ENCODE measurements around the gene DOLPP1.
"Not testable (repeated sequence)": the region's sequence is repeated elsewhere in the genome, so short reads cannot be mapped to it uniquely, and the experiment has no call there.

Gene DOLPP1, protein sequence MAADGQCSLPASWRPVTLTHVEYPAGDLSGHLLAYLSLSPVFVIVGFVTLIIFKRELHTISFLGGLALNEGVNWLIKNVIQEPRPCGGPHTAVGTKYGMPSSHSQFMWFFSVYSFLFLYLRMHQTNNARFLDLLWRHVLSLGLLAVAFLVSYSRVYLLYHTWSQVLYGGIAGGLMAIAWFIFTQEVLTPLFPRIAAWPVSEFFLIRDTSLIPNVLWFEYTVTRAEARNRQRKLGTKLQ

GRCh38 chr9:129080601-129081387 lies at the start of gene DOLPP1:
TSS of gene DOLPP1 (plus strand) at chr9:129081111. CDS start at chr9:129081132, 21 bp downstream.
- DNase-seq, result peak; percentile 95

- no peak for DNase-seq
These were observed 49.4 kb upstream of the DOLPP1 start for GRCh38 chr9:129031514-129031913.

- DNase-seq, result no peak
These were observed 48.3 kb upstream of the DOLPP1 start for GRCh38 chr9:129032541-129033159.

DNA sequence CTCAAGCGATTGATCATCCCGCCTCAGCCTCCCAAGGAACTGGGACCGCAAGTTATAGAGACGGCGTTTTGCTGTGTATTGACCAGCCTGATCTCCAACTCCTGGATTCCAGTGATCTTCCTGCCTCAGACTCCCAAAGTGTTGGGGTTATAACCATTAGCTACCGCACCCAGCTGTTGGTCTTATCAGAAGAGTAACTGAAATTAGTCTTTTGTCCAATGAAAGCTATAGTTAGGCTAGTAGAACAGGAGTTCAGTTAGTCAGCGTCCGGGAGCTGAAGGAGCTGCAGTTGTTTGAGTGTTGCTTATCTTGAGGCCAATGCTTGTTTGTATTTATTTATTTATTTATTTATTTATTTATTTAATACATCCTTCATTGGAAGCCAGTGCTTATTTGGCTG lies 47.7 kb upstream of the DOLPP1 start:
- no peak for DNase-seq

- not testable (repeated sequence) for DNase-seq
These were observed 45.1 kb upstream of the DOLPP1 start for GRCh38 chr9:129035838-129036237.

DNA sequence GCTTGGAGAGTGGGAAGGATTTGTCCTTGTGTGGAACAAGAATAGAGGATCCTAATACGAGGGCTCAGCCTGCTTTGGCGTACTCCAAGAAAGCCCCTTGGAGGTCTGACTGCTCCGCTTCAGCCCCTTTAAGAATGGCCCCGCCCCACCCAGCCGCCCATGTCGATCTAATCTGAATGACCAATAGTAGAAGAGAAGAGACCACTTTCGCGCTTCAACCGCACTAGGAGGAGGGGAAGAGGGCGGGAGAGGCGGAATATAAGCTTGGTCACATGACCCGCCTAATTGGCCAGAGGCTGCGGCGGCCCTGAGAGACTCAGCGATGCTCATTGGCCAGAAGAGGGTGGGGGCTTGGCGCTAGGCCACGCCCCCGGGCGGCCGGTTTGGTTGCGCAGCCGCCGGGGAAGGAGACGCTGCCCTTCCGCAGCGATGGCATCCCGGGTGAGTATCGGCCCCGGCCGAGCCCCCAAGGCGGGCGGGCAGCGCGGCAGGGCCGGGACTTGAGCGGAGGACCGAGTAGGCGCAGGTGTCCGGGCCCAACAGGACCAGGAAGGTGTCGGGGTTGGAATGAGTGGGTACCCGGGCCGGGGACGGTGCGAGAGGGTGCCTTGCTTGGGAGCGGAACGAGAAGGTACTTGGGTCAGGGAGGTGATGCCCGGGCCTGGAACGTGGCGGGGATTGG lies 44.5 kb upstream of the DOLPP1 start, which contains the start of gene MIGA2:
Gene MIGA2, plus strand, starts transcription at position 386 of the 682 bp plus-strand sequence. CDS start 3,969 bp downstream, outside the sequence.
- DNase-seq, result peak; percentile 97

- no peak for DNase-seq
These were observed 43.8 kb upstream of the DOLPP1 start for GRCh38 chr9:129036923-129037766.

DNA sequence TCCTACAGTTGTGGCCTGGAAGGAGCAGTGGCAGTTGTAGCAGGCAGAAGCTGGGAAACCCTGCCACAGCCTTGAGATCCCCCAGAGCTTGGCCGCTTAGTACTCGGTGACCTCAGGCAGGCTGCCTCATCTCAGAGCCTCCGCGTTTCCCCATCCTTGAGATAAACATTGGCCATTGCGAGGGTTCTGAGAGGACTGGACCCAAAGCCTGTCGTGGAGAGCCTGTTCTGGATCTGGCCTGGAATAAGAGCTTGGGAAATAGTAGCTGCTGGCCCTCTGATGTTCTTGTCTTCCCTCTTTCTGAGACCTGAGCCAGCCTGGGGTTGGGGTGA lies 43.2 kb upstream of the DOLPP1 start:
- DNase-seq, result no peak

DNA sequence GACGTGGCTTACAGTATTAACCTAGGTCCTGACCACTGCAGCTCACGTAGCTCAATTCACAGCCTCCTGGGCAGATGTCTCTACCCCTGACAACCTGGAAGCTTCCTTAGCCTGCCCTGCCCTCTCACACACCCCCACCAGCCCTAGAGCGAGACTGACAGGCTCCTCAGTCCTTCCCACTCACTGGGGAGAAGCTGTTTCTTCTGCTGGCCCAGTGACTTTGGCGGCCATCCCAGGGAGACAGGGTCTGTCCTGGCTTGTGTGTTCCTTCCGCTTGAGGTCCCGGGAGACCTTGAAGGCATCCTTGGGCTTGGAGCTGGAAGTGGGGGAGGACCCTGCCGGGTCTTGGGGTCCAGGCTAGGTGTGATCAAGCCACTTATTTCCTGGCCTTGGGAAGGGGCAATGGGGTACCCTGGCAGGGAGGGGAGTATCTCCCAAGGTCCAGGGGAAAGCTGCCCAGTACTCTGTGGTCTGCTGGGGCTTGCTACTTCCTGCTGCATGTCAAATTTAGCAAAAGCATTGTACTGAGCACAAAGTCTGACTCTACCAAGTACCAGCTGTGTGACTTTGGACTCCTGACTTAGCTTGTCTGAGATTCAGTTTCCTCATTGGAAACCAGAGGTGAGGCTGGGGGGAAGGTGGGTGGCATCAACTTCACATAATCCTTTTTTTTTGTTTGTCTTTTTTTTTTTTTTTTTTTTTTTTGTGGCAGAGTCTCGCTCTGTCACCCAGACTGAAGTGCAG lies 42.6 kb upstream of the DOLPP1 start:
- DNase-seq, result no peak

GRCh38 chr9:129040113-129040643 lies 40.7 kb upstream of the DOLPP1 start:
- DNase-seq, result no peak

GRCh38 chr9:129042016-129042415 lies 38.9 kb upstream of the DOLPP1 start:
- no peak for DNase-seq

GRCh38 chr9:129052592-129052991 lies 28.3 kb upstream of the DOLPP1 start:
- peak; percentile 31 for DNase-seq

DNA sequence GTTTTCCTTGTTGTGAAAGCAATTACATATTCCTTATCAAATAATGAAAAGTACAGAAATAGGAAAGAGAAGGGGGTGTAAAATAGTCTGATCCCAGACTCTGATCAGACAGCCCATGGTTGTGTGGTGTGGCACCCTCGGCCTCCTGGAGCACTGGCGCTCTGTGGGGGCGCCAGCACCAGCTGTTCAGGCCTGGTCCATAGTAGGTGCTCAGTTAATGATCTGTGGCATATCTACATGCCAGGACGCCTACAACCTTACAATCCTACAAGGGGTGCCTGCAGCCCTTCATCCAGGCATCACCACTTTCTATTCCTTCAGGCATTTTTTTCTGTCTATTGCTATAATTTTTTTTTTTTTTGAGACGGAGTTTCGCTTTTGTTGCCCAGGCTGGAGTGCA lies 27.9 kb upstream of the DOLPP1 start:
- no peak for DNase-seq

- DNase-seq, result no peak
These were observed 26.6 kb upstream of the DOLPP1 start for GRCh38 chr9:129054163-129054851.

- no peak for DNase-seq
These were observed 21.7 kb upstream of the DOLPP1 start for GRCh38 chr9:129058965-129059795.

GRCh38 chr9:129059796-129060785 lies 20.8 kb upstream of the DOLPP1 start:
- DNase-seq, result no peak

DNA sequence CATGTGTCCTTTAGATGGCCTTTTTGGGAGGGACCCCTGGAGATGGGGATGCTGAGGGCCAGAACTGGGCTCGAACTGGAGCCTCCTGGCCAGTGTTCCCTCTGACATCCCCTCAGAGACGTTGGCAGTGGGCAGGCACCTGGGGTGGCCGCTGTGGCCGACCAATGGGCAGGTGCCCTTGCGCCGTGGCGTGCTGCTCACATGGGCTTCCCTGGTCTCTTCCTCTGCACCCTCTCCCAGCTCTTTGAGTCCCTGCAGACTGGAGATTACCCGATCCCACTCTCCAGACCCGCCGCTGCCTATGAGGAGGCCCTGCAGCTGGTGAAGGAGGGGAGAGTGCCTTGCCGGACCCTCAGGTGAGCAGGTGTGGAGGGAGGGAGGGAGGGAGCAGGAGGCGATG lies 19.9 kb upstream of the DOLPP1 start:
- no peak for DNase-seq

GRCh38 chr9:129063061-129063460 lies 17.9 kb upstream of the DOLPP1 start:
- no peak for DNase-seq

- no peak for DNase-seq
These were observed 16.4 kb upstream of the DOLPP1 start for GRCh38 chr9:129064499-129064908.
